H1 (cell line): ENCODE data around the gene STK32A. TPM values are rescaled to one million over a fixed set of nuclear protein-coding genes. Genes with fewer than 3 reads are reported as not detected.

Experiments
- CTCF ChIA-PET: fragments of 300-600 bp; sonication (Branson Sonifier 250); formaldehyde crosslinking; loops from one replicate; lab custom pipeline; 2021; ENCODE audit not compliant: partially characterized antibody; lab: Charles Lee
- POLR2A ChIA-PET: fragments of 300-600 bp; sonication (Branson Sonifier 250); formaldehyde crosslinking; loops from one replicate; lab custom pipeline; 2021; ENCODE audit warnings: inconsistent platforms; ENCODE audit not compliant: partially characterized antibody; lab: Charles Lee
- DNase-seq, 2 experiments: peaks; one replicate each; pipeline versions ENCODE4 v3.0.0 to v3.0.0-alpha.2; 2010 to 2022; ENCODE audit warnings: low spot score in 2 of 2, low read depth in 1 of 2, mixed read lengths in 1 of 2
- FAIRE-seq: peaks from 2 replicates; lab custom pipeline; 2011; peaks lifted over from hg19 to GRCh38; lab: Jason Lieb, UNC
- H2AFZ ChIP-seq: 2 replicates; pipeline ENCODE4 v1.8.1; 2012; ENCODE audit warnings: low read length, inconsistent platforms
- H2AK5ac ChIP-seq: 2 replicates; pipeline ENCODE4 v1.6.1; 2013; ENCODE audit warnings: low read depth, low read length
- H2BK120ac ChIP-seq: replicated peaks from 2 replicates; pipeline ENCODE3; 2013; ENCODE audit warnings: low read depth, low read length, inconsistent platforms
- H2BK12ac ChIP-seq: 2 replicates; pipeline ENCODE4 v1.6.1; 2013; ENCODE audit warnings: low read depth, low read length
- H2BK15ac ChIP-seq: 2 replicates; pipeline ENCODE4 v1.6.1; 2013; ENCODE audit warnings: low read length
- H2BK20ac ChIP-seq: 2 replicates; pipeline ENCODE4 v1.6.1; 2013; ENCODE audit warnings: low read length
- H2BK5ac ChIP-seq: 2 replicates; pipeline ENCODE4 v1.6.1; 2013; ENCODE audit warnings: low read depth, low read length
- H3K14ac ChIP-seq: 2 replicates; pipeline ENCODE4 v1.6.1; 2013; ENCODE audit warnings: inconsistent platforms; ENCODE audit not compliant: insufficient read length
- H3K18ac ChIP-seq: 2 replicates; pipeline ENCODE4 v1.6.1; 2013; ENCODE audit warnings: low read length; ENCODE audit errors: extremely low read depth
- H3K23ac ChIP-seq: 2 replicates; pipeline ENCODE4 v1.6.1; 2013; ENCODE audit warnings: inconsistent platforms; ENCODE audit not compliant: insufficient read length
- H3K23me2 ChIP-seq: 2 replicates; pipeline ENCODE4 v1.6.1; 2013; ENCODE audit warnings: low read depth, low read length
- H3K27ac ChIP-seq: 2 replicates; pipeline ENCODE4 v1.6.1; 2011; ENCODE audit warnings: low read depth, low read length, inconsistent platforms
- H3K27me3 ChIP-seq, 4 experiments: replicated peaks in 1 of 4; 1 replicate in 1 of 4; 2 replicates in 3 of 4; pipeline versions ENCODE4 v1.6.1 to v1.8.1; 2011 to 2013; ENCODE audit warnings: low read length in 3 of 4, mild to moderate bottlenecking in 3 of 4, inconsistent platforms in 2 of 4, mixed read lengths in 2 of 4, moderate library complexity in 1 of 4; ENCODE audit not compliant: control insufficient read depth in 3 of 4, insufficient read depth in 3 of 4; ENCODE audit errors: extremely low read depth in 1 of 4
- H3K36me3 ChIP-seq, 4 experiments: 2 replicates each; pipeline versions ENCODE4 v1.6.1 to v1.8.1; 2011 to 2013; ENCODE audit warnings: mild to moderate bottlenecking in 4 of 4, low read length in 3 of 4, moderate library complexity in 2 of 4, control low read depth in 1 of 4, inconsistent platforms in 1 of 4; ENCODE audit not compliant: insufficient read depth in 4 of 4, control insufficient read depth in 2 of 4
- H3K4ac ChIP-seq: replicated peaks from 2 replicates; pipeline ENCODE3; 2013; ENCODE audit warnings: low read length, low read depth, mixed read lengths, inconsistent platforms; ENCODE audit not compliant: insufficient read length
- H3K4me1 ChIP-seq, 4 experiments: replicated peaks in 1 of 4; 1 replicate in 1 of 4; 2 replicates in 3 of 4; pipeline versions ENCODE4 v1.6.1 to v1.8.1; 2011 to 2013; ENCODE audit warnings: low read length in 3 of 4, inconsistent platforms in 2 of 4, mixed read lengths in 1 of 4; ENCODE audit not compliant: insufficient read depth in 4 of 4, control insufficient read depth in 3 of 4
- H3K4me2 ChIP-seq, 2 experiments: 2 replicates each; pipeline versions ENCODE4 v1.6.1 to v1.8.1; 2011 to 2013; ENCODE audit warnings: low read depth in 2 of 2, low read length in 2 of 2, control low read depth in 1 of 2, inconsistent platforms in 1 of 2, mild to moderate bottlenecking in 1 of 2; ENCODE audit not compliant: insufficient read depth in 1 of 2
- H3K4me3 ChIP-seq, 4 experiments: fragments of 200-600, 300-600 bp in 1 of 4; sonication (generic), shearing (Covaris generic), sonication (Bioruptor Twin) in 1 of 4; 2 replicates each; pipeline versions ENCODE4 v1.5.1 to v1.8.1; 2011 to 2016; ENCODE audit warnings: low read length in 4 of 4, low read depth in 3 of 4, control low read depth in 2 of 4, inconsistent platforms in 2 of 4, mild to moderate bottlenecking in 2 of 4, mixed read lengths in 1 of 4, moderate library complexity in 1 of 4; ENCODE audit not compliant: insufficient read depth in 2 of 4; ENCODE audit errors: extremely low read depth in 1 of 4
- H3K56ac ChIP-seq: replicated peaks from 2 replicates; pipeline ENCODE3; 2013; ENCODE audit warnings: low read depth, mild to moderate bottlenecking, mixed read lengths, low read length, inconsistent platforms; ENCODE audit not compliant: insufficient read length
- H3K79me1 ChIP-seq: 2 replicates; pipeline ENCODE4 v1.6.1; 2013; ENCODE audit warnings: low read depth, low read length, control low read depth
- H3K79me2 ChIP-seq, 2 experiments: 2 replicates each; pipeline versions ENCODE4 v1.6.1 to v1.8.1; 2012 to 2013; ENCODE audit warnings: low read length in 2 of 2, mild to moderate bottlenecking in 2 of 2, inconsistent platforms in 1 of 2; ENCODE audit not compliant: insufficient read depth in 2 of 2, control insufficient read depth in 1 of 2
- H3K9ac ChIP-seq, 4 experiments: replicated peaks in 1 of 4; 1 replicate in 1 of 4; 2 replicates in 3 of 4; pipeline versions ENCODE4 v1.6.1 to v1.8.1; 2011 to 2013; ENCODE audit warnings: low read depth in 3 of 4, low read length in 3 of 4, control low read depth in 2 of 4, mild to moderate bottlenecking in 2 of 4, moderate library complexity in 2 of 4, inconsistent platforms in 1 of 4; ENCODE audit errors: extremely low read depth in 1 of 4
- H3K9me3 ChIP-seq, 2 experiments: 2 replicates each; pipeline versions ENCODE4 v1.6.1 to v1.8.1; 2012 to 2013; ENCODE audit warnings: mild to moderate bottlenecking in 2 of 2, moderate library complexity in 2 of 2, control low read depth in 1 of 2, inconsistent platforms in 1 of 2, low read depth in 1 of 2, low read length in 1 of 2, mixed read lengths in 1 of 2; ENCODE audit not compliant: insufficient read depth in 2 of 2
- H4K20me1 ChIP-seq, 2 experiments: replicated peaks in 1 of 2; 2 replicates each; pipeline versions ENCODE3 to v1.8.1; 2011 to 2013; ENCODE audit warnings: inconsistent platforms in 2 of 2, low read length in 2 of 2, mild to moderate bottlenecking in 1 of 2; ENCODE audit not compliant: insufficient read depth in 2 of 2, control insufficient read depth in 1 of 2
- H4K5ac ChIP-seq: 2 replicates; pipeline ENCODE4 v1.6.1; 2013; ENCODE audit warnings: low read length, low read depth, mixed read lengths, inconsistent platforms; ENCODE audit not compliant: insufficient read length
- H4K8ac ChIP-seq: 2 replicates; pipeline ENCODE4 v1.8.0; 2013; ENCODE audit warnings: mild to moderate bottlenecking, moderate library complexity, low read length, inconsistent platforms; ENCODE audit not compliant: insufficient read depth; ENCODE audit errors: extremely low read depth
- H4K91ac ChIP-seq: replicated peaks from 2 replicates; pipeline ENCODE3; 2013; ENCODE audit warnings: low read length, mixed read lengths, inconsistent platforms; ENCODE audit not compliant: insufficient read length
- BRCA1 ChIP-seq: IDR thresholded peaks from 2 replicates; pipeline ENCODE4 v1.6.1; 2012; ENCODE audit warnings: low read depth, low read length, improper control_type of control experiment
- RXRA ChIP-seq: IDR thresholded peaks from 2 replicates; pipeline ENCODE4 v1.6.1; 2011; ENCODE audit warnings: low read depth, mild to moderate bottlenecking, low read length, moderate library complexity; ENCODE audit not compliant: insufficient read depth
- SIN3A ChIP-seq, 2 experiments: IDR thresholded peaks in 1 of 2; conservative IDR thresholded peaks in 1 of 2; 2 replicates each; pipeline ENCODE4 v1.6.1; 2011 to 2012; ENCODE audit warnings: low read length in 2 of 2, improper control_type of control experiment in 1 of 2, low read depth in 1 of 2, mild to moderate bottlenecking in 1 of 2
- SP1 ChIP-seq: IDR thresholded peaks from 2 replicates; pipeline ENCODE4 v1.6.1; 2011; ENCODE audit warnings: low read depth, low read length
- SP2 ChIP-seq: IDR thresholded peaks from 2 replicates; pipeline ENCODE4 v1.6.1; 2012; ENCODE audit warnings: mild to moderate bottlenecking, low read length, inconsistent platforms
- TAF1 ChIP-seq: IDR thresholded peaks from 2 replicates; pipeline ENCODE4 v1.6.1; 2011; ENCODE audit warnings: mild to moderate bottlenecking, low read depth, low read length
- TAF7 ChIP-seq: optimal IDR thresholded peaks from 2 replicates; pipeline ENCODE3; 2011; ENCODE audit warnings: low read depth, mild to moderate bottlenecking, inconsistent platforms, low read length, moderate library complexity, borderline replicate concordance
- WGBS, 2 experiments: shearing (Covaris generic) in 1 of 2; methylation state at CpG; one replicate each; pipeline versions ENCODE4 v1.1.6 to v1.1.7; 2013 to 2015; ENCODE audit warnings: low lambda C conversion rate in 2 of 2, mixed read lengths in 2 of 2, inconsistent platforms in 1 of 2, low coverage in 1 of 2, missing lambda C conversion rate in 1 of 2; ENCODE audit not compliant: insufficient replicate concordance in 2 of 2, insufficient coverage in 1 of 2, insufficient read length in 1 of 2; ENCODE audit errors: extremely low coverage in 1 of 2, missing lambda C conversion rate in 1 of 2; 5-methylcytosine and 5-hydroxymethylcytosine counted together
- polyA plus RNA-seq, 7 experiments: library from polyadenylated mRNA; depleted of rRNA in 3 of 7; stranded (reverse) in 5 of 7; unstranded in 2 of 7; fragments of >200 nt in 5 of 7; fragments of 200-250 nt in 2 of 7; gene quantifications; 1 replicate in 5 of 7; 2 replicates in 1 of 7; 4 replicates in 1 of 7; pipeline versions ENCODE4 v1.2.1 to v1.2.3, GENCODE V29; 2011 to 2013; ENCODE audit warnings: missing spikeins in 2 of 7, mixed read lengths in 2 of 7
- total RNA-seq: library from RNA; stranded (reverse); fragmentation: NEBNext Ultra II Directional; extraction: Animal tissue kit (Norgen Biotek cat#: 25700); gene quantifications from 2 replicates; pipeline ENCODE4 v1.2.1, GENCODE V29; 2021

STK32A gene
- total and polyA plus RNA-seq, 2 of the 8 experiments (the other 6 are each of a cell fraction or from before 2014, with no cell fraction given) = 1.3 to 2.5 TPM

DNA sequence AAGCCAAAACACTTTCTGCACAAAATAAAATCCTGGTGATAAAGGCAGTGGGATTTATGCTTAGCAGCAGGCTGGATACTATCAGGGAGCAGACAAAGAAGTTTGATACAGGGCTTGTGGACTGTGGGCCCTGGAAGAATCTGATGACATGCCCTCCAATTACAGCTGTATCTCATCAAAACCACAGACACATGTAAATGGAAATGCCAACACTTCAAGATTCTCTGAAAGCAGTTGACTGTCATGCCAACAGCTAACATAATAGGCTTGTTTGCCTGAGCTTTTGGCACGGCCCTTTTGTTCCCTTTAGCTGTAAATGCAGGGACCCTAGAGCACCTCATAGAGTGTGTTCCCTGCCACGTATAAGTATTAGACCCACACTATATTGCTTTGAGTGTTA, 114.4 kb downstream of the STK32A start:
- no peak overlapping the region for H2BK12ac ChIP-seq
- DNase-seq = no peak
- H3K18ac ChIP-seq = no peak overlapping the region
- H3K14ac ChIP-seq = no peak overlapping the region
- no peak overlapping the region for H2BK15ac ChIP-seq
- no peak overlapping the region for H3K9ac ChIP-seq
- no peak for TF ChIP-seq SIN3A (conservative IDR thresholded peaks at IDR 0.05 in 1 of 2, IDR thresholded peaks at IDR 0.05 in 1 of 2; ENCODE audit: low read depth in 1 of 2, low read length in 2 of 2)
- TF ChIP-seq TAF7 = no peak
- no peak for TF ChIP-seq BRCA1
- TF ChIP-seq RXRA = no peak
- no peak for TF ChIP-seq SP2
- TF ChIP-seq SP1 = no peak
- no peak for TF ChIP-seq TAF1
- no peaks in the 10 kb centered on the region for H4K20me1 ChIP-seq
- no peaks in the 10 kb centered on the region for H3K79me1 ChIP-seq
- H3K23ac ChIP-seq = no peak overlapping the region
- no peak overlapping the region for H3K56ac ChIP-seq
- H3K4me3 ChIP-seq = no peak overlapping the region
- H3K79me2 ChIP-seq = no peaks in the 10 kb centered on the region
- ChIA-PET CTCF (interaction anchor here (0.8 to 1.4 kb wide), 4 partner anchors 20 to 230 kb away, joined by 3 to 4 read pairs (median 3); no protein-coding TSS in a partner anchor), POLR2A (no interaction called here)
- no peak overlapping the region for H3K4ac ChIP-seq
- H4K5ac ChIP-seq = no peak overlapping the region
- no peaks in the 10 kb centered on the region for H3K9me3 ChIP-seq
- no peak overlapping the region for H2BK20ac ChIP-seq
- FAIRE-seq = no peak
- H2AK5ac ChIP-seq = no peak overlapping the region
- H3K36me3 ChIP-seq = no peaks in the 10 kb centered on the region
- H4K91ac ChIP-seq = no peak overlapping the region
- no peak overlapping the region for H3K27ac ChIP-seq
- 85% methylated on average over 2 of the region's 2 CpGs; no CpG with 5 or more reads in 1 of the 2 experiments for WGBS, 2 experiments
- no peaks in the 10 kb centered on the region for H3K27me3 ChIP-seq
- no peak overlapping the region for H4K8ac ChIP-seq
- no peak overlapping the region for H2BK120ac ChIP-seq
- no peak overlapping the region for H3K4me2 ChIP-seq
- H3K4me1 ChIP-seq = no peaks in the 10 kb centered on the region
- H3K23me2 ChIP-seq = no peaks in the 10 kb centered on the region
- H2BK5ac ChIP-seq = no peak overlapping the region
- H2AFZ ChIP-seq = no peak overlapping the region
